ENCODE measurements around the gene MLLT6. TPM values are rescaled to one million over a fixed set of nuclear protein-coding genes. Genes with fewer than 3 reads are reported as not detected.

Gene MLLT6
- total and polyA plus RNA-seq, 2 of the 13 experiments (the other 11 are each of a cell fraction or from before 2014, with no cell fraction given), result 50.7 to 69.5 TPM

GRCh38 chr17:38674014-38674748, 30.9 kb upstream of the MLLT6 start:
- Histone ChIP-seq H2AFZ (ENCODE audit: low read length) (no peak overlapping the region), H3K9me3 (ENCODE audit: low read length) (no peaks in the 10 kb centered on the region), H3K4me3 (replicated peaks in 1 of 3; ENCODE audit: insufficient read depth in 1 of 3, low read depth in 2 of 3, low read length in 3 of 3) (peak overlapping the region; percentile 75 to 94 (median 89)), H3K27ac (ENCODE audit: extremely low read length, insufficient read depth, low read length) (peak overlapping the region; percentile 60), H3K4me2 (ENCODE audit: low read depth, low read length) (peak overlapping the region; percentile 99), H4K20me1 (ENCODE audit: insufficient read depth, low read length) (peaks cover 7% of the 10 kb centered on the region), H3K79me2 (ENCODE audit: insufficient read depth, low read length) (peaks cover 14% of the 10 kb centered on the region), H3K4me1 (ENCODE audit: insufficient read depth, low read length) (peaks cover 77% of the 10 kb centered on the region), H3K9ac (ENCODE audit: insufficient read depth, low read depth, low read length) (peak overlapping the region; percentile 83), H3K36me3 (replicated peaks in 1 of 2; ENCODE audit: control insufficient read depth in 1 of 2, insufficient read depth in 2 of 2, low read length in 2 of 2) (no peaks in the 10 kb centered on the region), H3K27me3 (ENCODE audit: control insufficient read depth in 1 of 2, insufficient read depth in 2 of 2, low read length in 2 of 2) (peaks cover 7 to 14% of the 10 kb centered on the region in 2 experiments; a peak in 4 of 5 replicates)
- ChIA-PET CTCF (ENCODE audit: low intra/inter-chr PET ratio, low total read pairs) (no interaction called here), POLR2A (interaction anchor here (0.7 to 5.2 kb wide), 12 partner anchors 14 to 116 kb away, joined by 3 to 88 read pairs (median 4); partner anchors contain the start of gene MLLT6)
- in situ Hi-C loops (cut with HindIII; ENCODE audit: extremely low pct_ligation_motif_present, low pct_unique_long_range_greater_than_20kb), result no loop called here
- FAIRE-seq (no peak), ATAC-seq (peak; percentile 26), DNase-seq (ENCODE audit: low spot score) (no peak)
- 1% methylated on average over 29 of the region's 85 CpGs for WGBS (ENCODE audit: low lambda C conversion rate)
- intact Hi-C loops (cut with micrococcal nuclease; ENCODE audit: unreplicated experiment), result no loop called here
- TSS peak; percentile 74 for BruUV-seq (replicated peaks)
- TF ChIP-seq POLR2AphosphoS5 (IDR thresholded peaks at IDR 0.05; ENCODE audit: low read depth, low read length), result no peak
- TF ChIP-seq ZFP90 (CRISPR knock-in tag; IDR thresholded peaks at IDR 0.05; ENCODE audit: borderline replicate concordance), result no peak
- TF ChIP-seq ZNF790 (CRISPR knock-in tag; IDR thresholded peaks at IDR 0.05; ENCODE audit: borderline replicate concordance), result no peak; the same call in 1 of the 2 replicates
- TF ChIP-seq NR2F1 (CRISPR knock-in tag; IDR thresholded peaks at IDR 0.05), result no peak
- no peak; the same call in 1 of the 2 replicates for TF ChIP-seq SNRNP70 (IDR thresholded peaks at IDR 0.05; ENCODE audit: low read depth, low read length)
- TF ChIP-seq ZNF672 (CRISPR knock-in tag; IDR thresholded peaks at IDR 0.05), result no peak
- TF ChIP-seq ZNF879 (CRISPR knock-in tag; IDR thresholded peaks at IDR 0.05), result 0 out of 2 replicates have a peak, but pooled peaks have one; percentile 58
- TF ChIP-seq ZNF18 (CRISPR knock-in tag; IDR thresholded peaks at IDR 0.05; ENCODE audit: insufficient replicate concordance), result no peak
- peak; percentile 96 for TF ChIP-seq ZNF574 (CRISPR knock-in tag; IDR thresholded peaks at IDR 0.05)
- TF ChIP-seq ZNF556 (CRISPR knock-in tag; IDR thresholded peaks at IDR 0.05; ENCODE audit: borderline replicate concordance), result no peak
- TF ChIP-seq SMAD1 (CRISPR knock-in tag; IDR thresholded peaks at IDR 0.05; ENCODE audit: borderline replicate concordance, low read depth), result no peak
- no peak for TF ChIP-seq MYPOP (CRISPR knock-in tag; IDR thresholded peaks at IDR 0.05)
- TF ChIP-seq SPEN (CRISPR knock-in tag; IDR thresholded peaks at IDR 0.05; ENCODE audit: low read depth), result no peak
- no peak for TF ChIP-seq TSC22D2 (CRISPR knock-in tag; IDR thresholded peaks at IDR 0.05; ENCODE audit: borderline replicate concordance)
- 0 out of 2 replicates have a peak, but pooled peaks have one; percentile 10 for TF ChIP-seq ZBTB25 (CRISPR knock-in tag; IDR thresholded peaks at IDR 0.05)
- TF ChIP-seq TRIM24 (CRISPR knock-in tag; IDR thresholded peaks at IDR 0.05), result no peak

All from HepG2 (cell line).